Spleen (tissue), 7 donors: ENCODE data around the gene KIF17.

Experiments used
- POLR2A ChIP-seq, 3 donors: fragments of 450-650 bp; IDR thresholded peaks; one replicate each; pipeline ENCODE4 v1.5.1; 2017; ENCODE audit warnings: antibody characterized with exemption in 3 of 3, mild to moderate bottlenecking in 1 of 3
- POLR2AphosphoS5 ChIP-seq, 3 donors: sonication (generic); formaldehyde crosslinking; IDR thresholded peaks; one replicate each; pipeline ENCODE4 v1.5.1; 2017; ENCODE audit warnings: antibody characterized with exemption in 3 of 3
- TF ChIP-seq, protein P1 (sequence below), 11 experiments: fragments of 200-600 bp in 7 of 11; fragments of 450-650 bp in 4 of 11; sonication (generic) in 4 of 11; IDR thresholded peaks in 8 of 11; conservative IDR thresholded peaks in 3 of 11; 1 replicate in 7 of 11; 2 replicates in 4 of 11; pipeline versions ENCODE4 v1.4.0 to v1.8.0; 2016 to 2021; ENCODE audit warnings: antibody characterized with exemption in 11 of 11, inconsistent platforms in 4 of 11, mild to moderate bottlenecking in 1 of 11
- donor health status: DM: no; HTN: no; CAD: no; lungs with moderate emphysema.
- donor health status: DM: no; HTN: no; CAD: no.
- donor health status: DM: no; HTN: no; CAD: no.

DNA sequence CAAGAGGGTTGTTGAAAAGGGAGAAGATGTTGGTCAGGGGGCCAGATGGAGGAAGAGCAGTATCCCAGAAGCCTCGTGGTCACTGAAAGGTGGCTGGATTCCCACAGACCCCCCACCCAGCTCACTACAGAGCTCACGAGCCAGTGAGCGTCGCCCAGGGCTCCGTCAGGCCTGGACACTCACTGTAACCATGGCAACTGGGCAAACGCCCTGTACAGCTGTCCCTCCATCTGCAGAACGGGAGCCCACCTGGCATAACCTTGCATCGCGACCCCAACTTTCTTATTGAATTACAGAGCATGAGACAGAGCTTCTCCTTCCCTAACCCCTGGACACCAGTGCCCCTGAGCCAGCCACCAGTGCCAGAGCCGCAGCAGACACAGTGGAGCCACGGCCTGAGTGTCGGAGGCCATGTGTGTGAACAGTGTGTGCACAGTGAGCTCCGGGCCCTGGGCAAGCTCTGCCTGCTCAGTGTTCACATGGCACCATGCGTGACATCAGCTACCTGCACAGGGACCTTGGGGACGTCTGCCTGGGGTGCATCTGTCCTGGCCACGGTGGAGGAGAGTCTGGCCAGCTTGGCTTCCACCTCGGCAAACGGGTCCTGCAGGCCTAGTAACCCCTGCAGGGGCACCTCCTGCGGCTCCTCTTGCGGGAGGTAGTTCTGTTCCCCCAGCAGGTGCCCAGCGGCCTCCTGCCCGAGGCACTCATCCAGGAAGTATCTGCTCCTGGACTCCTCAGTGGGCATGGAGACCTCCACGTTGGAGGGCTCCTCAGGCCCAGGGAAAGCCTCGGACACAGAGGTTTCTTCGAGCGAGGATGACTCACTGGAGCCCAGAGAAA is 30.7 kb downstream of the KIF17 start:
- TF ChIP-seq, protein P1, sequence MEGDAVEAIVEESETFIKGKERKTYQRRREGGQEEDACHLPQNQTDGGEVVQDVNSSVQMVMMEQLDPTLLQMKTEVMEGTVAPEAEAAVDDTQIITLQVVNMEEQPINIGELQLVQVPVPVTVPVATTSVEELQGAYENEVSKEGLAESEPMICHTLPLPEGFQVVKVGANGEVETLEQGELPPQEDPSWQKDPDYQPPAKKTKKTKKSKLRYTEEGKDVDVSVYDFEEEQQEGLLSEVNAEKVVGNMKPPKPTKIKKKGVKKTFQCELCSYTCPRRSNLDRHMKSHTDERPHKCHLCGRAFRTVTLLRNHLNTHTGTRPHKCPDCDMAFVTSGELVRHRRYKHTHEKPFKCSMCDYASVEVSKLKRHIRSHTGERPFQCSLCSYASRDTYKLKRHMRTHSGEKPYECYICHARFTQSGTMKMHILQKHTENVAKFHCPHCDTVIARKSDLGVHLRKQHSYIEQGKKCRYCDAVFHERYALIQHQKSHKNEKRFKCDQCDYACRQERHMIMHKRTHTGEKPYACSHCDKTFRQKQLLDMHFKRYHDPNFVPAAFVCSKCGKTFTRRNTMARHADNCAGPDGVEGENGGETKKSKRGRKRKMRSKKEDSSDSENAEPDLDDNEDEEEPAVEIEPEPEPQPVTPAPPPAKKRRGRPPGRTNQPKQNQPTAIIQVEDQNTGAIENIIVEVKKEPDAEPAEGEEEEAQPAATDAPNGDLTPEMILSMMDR (IDR thresholded peaks at IDR 0.05 in 8 of 11, conservative IDR thresholded peaks at IDR 0.05 in 3 of 11): no peak
- TF ChIP-seq POLR2AphosphoS5 (IDR thresholded peaks at IDR 0.05): no peak
- no peak for TF ChIP-seq POLR2A (IDR thresholded peaks at IDR 0.05)
